Measurements from ENCODE around the gene TAF4.

Gene TAF4

GRCh38 chr20:62066983-62067433 is 1.3 kb upstream of the TAF4 start:
- no peak for DNase-seq (ENCODE audit: low spot score in 2 of 2)
- H3K9me3 Mint-ChIP-seq = no peaks in the 10 kb centered on the region
- ATAC-seq (ENCODE audit: low read depth) = no peak

GRCh38 chr20:62066339-62066982 is 780 bp upstream of the TAF4 start:
- Mint-ChIP-seq H3K4me1 (peaks cover 26% of the 10 kb centered on the region), H3K36me3 (no peaks in the 10 kb centered on the region), H3K27ac (peak overlapping the region; percentile 86), H3K4me3 (peak overlapping the region; percentile 89), H3K27me3 (peaks cover 1% of the 10 kb centered on the region), H3K9me3 (no peaks in the 10 kb centered on the region)
- DNase-seq (ENCODE audit: low spot score in 2 of 2) = peak; percentile 38 to 54
- ATAC-seq (ENCODE audit: low read depth) = peak; percentile 23

More at GRCh38 chr20:62066983-62067433, 1.3 kb upstream of the TAF4 start:
- Mint-ChIP-seq H3K36me3 (no peaks in the 10 kb centered on the region), H3K27ac (peak overlapping the region; percentile 86), H3K4me3 (peak overlapping the region; percentile 89), H3K4me1 (peaks cover 23% of the 10 kb centered on the region), H3K27me3 (peaks cover 1% of the 10 kb centered on the region)

- H3K9me3 Mint-ChIP-seq = no peaks in the 10 kb centered on the region
- peak overlapping the region; percentile 34 for H3K4me3 Mint-ChIP-seq
- peaks cover 1% of the 10 kb centered on the region for H3K27me3 Mint-ChIP-seq
- ATAC-seq (ENCODE audit: low read depth) = peak; percentile 21
- H3K36me3 Mint-ChIP-seq = no peaks in the 10 kb centered on the region
- peak overlapping the region; percentile 55 for H3K27ac Mint-ChIP-seq
- peaks cover 32% of the 10 kb centered on the region for H3K4me1 Mint-ChIP-seq
- no peak for DNase-seq (ENCODE audit: low spot score in 2 of 2)
Measured at GRCh38 chr20:62064770-62065673, 659 bp downstream of the TAF4 start.

GRCh38 chr20:62063981-62064769 is 1.5 kb downstream of the TAF4 start:
- H3K27ac Mint-ChIP-seq = peak overlapping the region; percentile 35
- DNase-seq (ENCODE audit: low spot score in 2 of 2) (no peak), ATAC-seq (ENCODE audit: low read depth) (no peak)
- H3K27me3 Mint-ChIP-seq = peaks cover 1% of the 10 kb centered on the region
- peaks cover 40% of the 10 kb centered on the region for H3K4me1 Mint-ChIP-seq
- H3K36me3 Mint-ChIP-seq = no peaks in the 10 kb centered on the region
- peak overlapping the region; percentile 70 for H3K4me3 Mint-ChIP-seq
- no peaks in the 10 kb centered on the region for H3K9me3 Mint-ChIP-seq

- DNase-seq (ENCODE audit: low spot score in 2 of 2) = no peak
- Mint-ChIP-seq H3K9me3 (no peaks in the 10 kb centered on the region), H3K36me3 (no peaks in the 10 kb centered on the region), H3K4me3 (peak overlapping the region; percentile 70), H3K4me1 (peaks cover 42% of the 10 kb centered on the region), H3K27me3 (peaks cover 1% of the 10 kb centered on the region), H3K27ac (no peak overlapping the region)
- ATAC-seq (ENCODE audit: low read depth) = no peak
Measured at GRCh38 chr20:62063315-62063980, 2.2 kb downstream of the TAF4 start.

- Mint-ChIP-seq H3K27me3 (peaks cover 1% of the 10 kb centered on the region), H3K9me3 (no peaks in the 10 kb centered on the region), H3K4me3 (peak overlapping the region; percentile 24), H3K4me1 (peaks cover 42% of the 10 kb centered on the region), H3K27ac (no peak overlapping the region), H3K36me3 (no peaks in the 10 kb centered on the region)
- ATAC-seq (ENCODE audit: low read depth) = no peak
- no peak for DNase-seq (ENCODE audit: low spot score in 2 of 2)
Measured at GRCh38 chr20:62062661-62063314, 2.9 kb downstream of the TAF4 start.

GRCh38 chr20:62061851-62062423 is 3.7 kb downstream of the TAF4 start:
- no peaks in the 10 kb centered on the region for H3K36me3 Mint-ChIP-seq
- H3K27ac Mint-ChIP-seq = no peak overlapping the region
- ATAC-seq (ENCODE audit: low read depth) = no peak
- no peaks in the 10 kb centered on the region for H3K9me3 Mint-ChIP-seq
- peaks cover 40% of the 10 kb centered on the region for H3K4me1 Mint-ChIP-seq
- no peaks in the 10 kb centered on the region for H3K27me3 Mint-ChIP-seq
- H3K4me3 Mint-ChIP-seq = no peak overlapping the region
- DNase-seq (ENCODE audit: low spot score in 2 of 2) = no peak

GRCh38 chr20:62060631-62061541 is 4.8 kb downstream of the TAF4 start:
- ATAC-seq (ENCODE audit: low read depth) = no peak
- H3K27ac Mint-ChIP-seq = no peak overlapping the region
- H3K9me3 Mint-ChIP-seq = no peaks in the 10 kb centered on the region
- no peak for DNase-seq (ENCODE audit: low spot score in 2 of 2)
- H3K4me1 Mint-ChIP-seq = peaks cover 37% of the 10 kb centered on the region
- no peaks in the 10 kb centered on the region for H3K36me3 Mint-ChIP-seq
- no peaks in the 10 kb centered on the region for H3K27me3 Mint-ChIP-seq
- no peak overlapping the region for H3K4me3 Mint-ChIP-seq

- Mint-ChIP-seq H3K9me3 (no peaks in the 10 kb centered on the region), H3K27ac (no peak overlapping the region), H3K4me1 (peaks cover 37% of the 10 kb centered on the region), H3K27me3 (no peaks in the 10 kb centered on the region), H3K36me3 (peaks cover 2% of the 10 kb centered on the region), H3K4me3 (no peak overlapping the region)
- ATAC-seq (ENCODE audit: low read depth) = no peak
- no peak for DNase-seq (ENCODE audit: low spot score in 2 of 2)
Measured at GRCh38 chr20:62059920-62060630, 5.6 kb downstream of the TAF4 start.

- H3K27me3 Mint-ChIP-seq = no peaks in the 10 kb centered on the region
- no peak overlapping the region for H3K4me3 Mint-ChIP-seq
- DNase-seq (ENCODE audit: low spot score in 2 of 2) = no peak
- H3K36me3 Mint-ChIP-seq = peaks cover 3% of the 10 kb centered on the region
- ATAC-seq (ENCODE audit: low read depth) = no peak
- H3K27ac Mint-ChIP-seq = no peak overlapping the region
- no peaks in the 10 kb centered on the region for H3K9me3 Mint-ChIP-seq
- H3K4me1 Mint-ChIP-seq = peaks cover 42% of the 10 kb centered on the region
Measured at GRCh38 chr20:62059401-62059800, 6.3 kb downstream of the TAF4 start.

GRCh38 chr20:62058941-62059340 is 6.7 kb downstream of the TAF4 start:
- H3K9me3 Mint-ChIP-seq = no peaks in the 10 kb centered on the region
- DNase-seq (ENCODE audit: low spot score in 2 of 2) (no peak), ATAC-seq (ENCODE audit: low read depth) (no peak)
- no peak overlapping the region for H3K27ac Mint-ChIP-seq
- peaks cover 4% of the 10 kb centered on the region for H3K36me3 Mint-ChIP-seq
- H3K4me1 Mint-ChIP-seq = peaks cover 42% of the 10 kb centered on the region
- no peak overlapping the region for H3K4me3 Mint-ChIP-seq
- H3K27me3 Mint-ChIP-seq = no peaks in the 10 kb centered on the region

- DNase-seq (ENCODE audit: low spot score in 2 of 2) (no peak), ATAC-seq (ENCODE audit: low read depth) (no peak)
- Mint-ChIP-seq H3K27ac (no peak overlapping the region), H3K27me3 (no peaks in the 10 kb centered on the region), H3K4me3 (no peak overlapping the region), H3K36me3 (peaks cover 4% of the 10 kb centered on the region), H3K9me3 (no peaks in the 10 kb centered on the region), H3K4me1 (peaks cover 38% of the 10 kb centered on the region)
Measured at GRCh38 chr20:62056975-62057374, 8.7 kb downstream of the TAF4 start.
